Mononuclear cell (primary cell): ENCODE measurements around the gene ZBTB8B. TPM values are rescaled to one million over a fixed set of nuclear protein-coding genes. Genes with fewer than 3 reads are reported as not detected.

ENCODE experiments used
- H3K27me3 ChIP-seq: 2 replicates; pipeline ENCODE4 v1.6.0; 2011; ENCODE audit warnings: low read length, control low read depth; ENCODE audit not compliant: insufficient read depth
- H3K4me1 ChIP-seq: 2 replicates; pipeline ENCODE4 v1.5.1; 2011; ENCODE audit warnings: mild to moderate bottlenecking, low read length, control low read depth; ENCODE audit not compliant: insufficient read depth
- H3K4me3 ChIP-seq: 2 replicates; pipeline ENCODE4 v1.5.1; 2011; ENCODE audit warnings: mild to moderate bottlenecking, low read length, moderate library complexity
- H3K9me3 ChIP-seq: 2 replicates; pipeline ENCODE4 v1.5.1; 2011; ENCODE audit warnings: low read depth, mild to moderate bottlenecking, control low read depth, low read length
- total RNA-seq: library from RNA; depleted of rRNA; stranded (reverse); fragments of >200 nt; gene quantifications from one replicate; pipeline ENCODE4 v1.2.3, GENCODE V29; 2012

The ZBTB8B gene
- total RNA-seq, 1 donor = not detected

GRCh38 chr1:32509939-32510338 lies 45.1 kb downstream of the ZBTB8B start:
- no peak overlapping the region for H3K4me3 ChIP-seq
- no peaks in the 10 kb centered on the region for H3K27me3 ChIP-seq
- no peaks in the 10 kb centered on the region for H3K9me3 ChIP-seq
- H3K4me1 ChIP-seq = no peaks in the 10 kb centered on the region

Other genes starting within 250 kb of the ZBTB8B start
- gene TMEM234, start 242.7 kb upstream of the ZBTB8B start, total RNA-seq = 6.6 TPM
- 122 TPM for gene EIF3I, start 242.7 kb upstream of the ZBTB8B start, total RNA-seq
- gene FAM167B, start 217.8 kb upstream of the ZBTB8B start, total RNA-seq = not detected
- gene LCK, start 213.8 kb upstream of the ZBTB8B start, total RNA-seq = 112 TPM
- 58.8 TPM for gene HDAC1, start 173.0 kb upstream of the ZBTB8B start, total RNA-seq
- gene MARCKSL1, start 128.8 kb upstream of the ZBTB8B start, total RNA-seq = 39.9 TPM
- 11.5 TPM for gene FAM229A, start 102.6 kb upstream of the ZBTB8B start, total RNA-seq
- gene TSSK3, start 102.5 kb upstream of the ZBTB8B start, total RNA-seq = not detected
- gene BSDC1, start 70.6 kb upstream of the ZBTB8B start, total RNA-seq = 134 TPM
- gene ZBTB8A, start 74.4 kb downstream of the ZBTB8B start, total RNA-seq = 0.21 TPM
- gene ZBTB8OS, start 185.5 kb downstream of the ZBTB8B start, total RNA-seq = 34.5 TPM
- 106 TPM for gene RBBP4, start 186.1 kb downstream of the ZBTB8B start, total RNA-seq
- 0.10 TPM for gene SYNC, start 237.7 kb downstream of the ZBTB8B start, total RNA-seq